H1 (cell line): ENCODE results near the gene RRP1B. TPM values are rescaled to one million over a fixed set of nuclear protein-coding genes. Genes with fewer than 3 reads are reported as not detected.

Experiments used
- CTCF ChIA-PET: fragments of 300-600 bp; sonication (Branson Sonifier 250); formaldehyde crosslinking; loops from one replicate; lab custom pipeline; 2021; ENCODE audit not compliant: partially characterized antibody; lab: Charles Lee
- POLR2A ChIA-PET: fragments of 300-600 bp; sonication (Branson Sonifier 250); formaldehyde crosslinking; loops from one replicate; lab custom pipeline; 2021; ENCODE audit warnings: inconsistent platforms; ENCODE audit not compliant: partially characterized antibody; lab: Charles Lee
- DNase-seq, 2 experiments: peaks; one replicate each; pipeline versions ENCODE4 v3.0.0 to v3.0.0-alpha.2; 2010 to 2022; ENCODE audit warnings: low spot score in 2 of 2, low read depth in 1 of 2, mixed read lengths in 1 of 2
- FAIRE-seq: peaks from 2 replicates; lab custom pipeline; 2011; peaks lifted over from hg19 to GRCh38; lab: Jason Lieb, UNC
- H2AFZ ChIP-seq: 2 replicates; pipeline ENCODE4 v1.8.1; 2012; ENCODE audit warnings: low read length, inconsistent platforms
- H2AK5ac ChIP-seq: 2 replicates; pipeline ENCODE4 v1.6.1; 2013; ENCODE audit warnings: low read depth, low read length
- H2BK120ac ChIP-seq: replicated peaks from 2 replicates; pipeline ENCODE3; 2013; ENCODE audit warnings: low read depth, low read length, inconsistent platforms
- H2BK12ac ChIP-seq: 2 replicates; pipeline ENCODE4 v1.6.1; 2013; ENCODE audit warnings: low read depth, low read length
- H2BK15ac ChIP-seq: 2 replicates; pipeline ENCODE4 v1.6.1; 2013; ENCODE audit warnings: low read length
- H2BK20ac ChIP-seq: 2 replicates; pipeline ENCODE4 v1.6.1; 2013; ENCODE audit warnings: low read length
- H2BK5ac ChIP-seq: 2 replicates; pipeline ENCODE4 v1.6.1; 2013; ENCODE audit warnings: low read depth, low read length
- H3K14ac ChIP-seq: 2 replicates; pipeline ENCODE4 v1.6.1; 2013; ENCODE audit warnings: inconsistent platforms; ENCODE audit not compliant: insufficient read length
- H3K18ac ChIP-seq: 2 replicates; pipeline ENCODE4 v1.6.1; 2013; ENCODE audit warnings: low read length; ENCODE audit errors: extremely low read depth
- H3K23ac ChIP-seq: 2 replicates; pipeline ENCODE4 v1.6.1; 2013; ENCODE audit warnings: inconsistent platforms; ENCODE audit not compliant: insufficient read length
- H3K23me2 ChIP-seq: 2 replicates; pipeline ENCODE4 v1.6.1; 2013; ENCODE audit warnings: low read depth, low read length
- H3K27ac ChIP-seq: 2 replicates; pipeline ENCODE4 v1.6.1; 2011; ENCODE audit warnings: low read depth, low read length, inconsistent platforms
- H3K27me3 ChIP-seq, 4 experiments: replicated peaks in 1 of 4; 1 replicate in 1 of 4; 2 replicates in 3 of 4; pipeline versions ENCODE4 v1.6.1 to v1.8.1; 2011 to 2013; ENCODE audit warnings: low read length in 3 of 4, mild to moderate bottlenecking in 3 of 4, inconsistent platforms in 2 of 4, mixed read lengths in 2 of 4, moderate library complexity in 1 of 4; ENCODE audit not compliant: control insufficient read depth in 3 of 4, insufficient read depth in 3 of 4; ENCODE audit errors: extremely low read depth in 1 of 4
- H3K36me3 ChIP-seq, 4 experiments: 2 replicates each; pipeline versions ENCODE4 v1.6.1 to v1.8.1; 2011 to 2013; ENCODE audit warnings: mild to moderate bottlenecking in 4 of 4, low read length in 3 of 4, moderate library complexity in 2 of 4, control low read depth in 1 of 4, inconsistent platforms in 1 of 4; ENCODE audit not compliant: insufficient read depth in 4 of 4, control insufficient read depth in 2 of 4
- H3K4ac ChIP-seq: replicated peaks from 2 replicates; pipeline ENCODE3; 2013; ENCODE audit warnings: low read length, low read depth, mixed read lengths, inconsistent platforms; ENCODE audit not compliant: insufficient read length
- H3K4me1 ChIP-seq, 4 experiments: replicated peaks in 1 of 4; 1 replicate in 1 of 4; 2 replicates in 3 of 4; pipeline versions ENCODE4 v1.6.1 to v1.8.1; 2011 to 2013; ENCODE audit warnings: low read length in 3 of 4, inconsistent platforms in 2 of 4, mixed read lengths in 1 of 4; ENCODE audit not compliant: insufficient read depth in 4 of 4, control insufficient read depth in 3 of 4
- H3K4me2 ChIP-seq, 2 experiments: 2 replicates each; pipeline versions ENCODE4 v1.6.1 to v1.8.1; 2011 to 2013; ENCODE audit warnings: low read depth in 2 of 2, low read length in 2 of 2, control low read depth in 1 of 2, inconsistent platforms in 1 of 2, mild to moderate bottlenecking in 1 of 2; ENCODE audit not compliant: insufficient read depth in 1 of 2
- H3K4me3 ChIP-seq, 4 experiments: fragments of 200-600, 300-600 bp in 1 of 4; sonication (generic), shearing (Covaris generic), sonication (Bioruptor Twin) in 1 of 4; 2 replicates each; pipeline versions ENCODE4 v1.5.1 to v1.8.1; 2011 to 2016; ENCODE audit warnings: low read length in 4 of 4, low read depth in 3 of 4, control low read depth in 2 of 4, inconsistent platforms in 2 of 4, mild to moderate bottlenecking in 2 of 4, mixed read lengths in 1 of 4, moderate library complexity in 1 of 4; ENCODE audit not compliant: insufficient read depth in 2 of 4; ENCODE audit errors: extremely low read depth in 1 of 4
- H3K56ac ChIP-seq: replicated peaks from 2 replicates; pipeline ENCODE3; 2013; ENCODE audit warnings: low read depth, mild to moderate bottlenecking, mixed read lengths, low read length, inconsistent platforms; ENCODE audit not compliant: insufficient read length
- H3K79me1 ChIP-seq: 2 replicates; pipeline ENCODE4 v1.6.1; 2013; ENCODE audit warnings: low read depth, low read length, control low read depth
- H3K79me2 ChIP-seq, 2 experiments: 2 replicates each; pipeline versions ENCODE4 v1.6.1 to v1.8.1; 2012 to 2013; ENCODE audit warnings: low read length in 2 of 2, mild to moderate bottlenecking in 2 of 2, inconsistent platforms in 1 of 2; ENCODE audit not compliant: insufficient read depth in 2 of 2, control insufficient read depth in 1 of 2
- H3K9ac ChIP-seq, 4 experiments: replicated peaks in 1 of 4; 1 replicate in 1 of 4; 2 replicates in 3 of 4; pipeline versions ENCODE4 v1.6.1 to v1.8.1; 2011 to 2013; ENCODE audit warnings: low read depth in 3 of 4, low read length in 3 of 4, control low read depth in 2 of 4, mild to moderate bottlenecking in 2 of 4, moderate library complexity in 2 of 4, inconsistent platforms in 1 of 4; ENCODE audit errors: extremely low read depth in 1 of 4
- H3K9me3 ChIP-seq, 2 experiments: 2 replicates each; pipeline versions ENCODE4 v1.6.1 to v1.8.1; 2012 to 2013; ENCODE audit warnings: mild to moderate bottlenecking in 2 of 2, moderate library complexity in 2 of 2, control low read depth in 1 of 2, inconsistent platforms in 1 of 2, low read depth in 1 of 2, low read length in 1 of 2, mixed read lengths in 1 of 2; ENCODE audit not compliant: insufficient read depth in 2 of 2
- H4K20me1 ChIP-seq, 2 experiments: replicated peaks in 1 of 2; 2 replicates each; pipeline versions ENCODE3 to v1.8.1; 2011 to 2013; ENCODE audit warnings: inconsistent platforms in 2 of 2, low read length in 2 of 2, mild to moderate bottlenecking in 1 of 2; ENCODE audit not compliant: insufficient read depth in 2 of 2, control insufficient read depth in 1 of 2
- H4K5ac ChIP-seq: 2 replicates; pipeline ENCODE4 v1.6.1; 2013; ENCODE audit warnings: low read length, low read depth, mixed read lengths, inconsistent platforms; ENCODE audit not compliant: insufficient read length
- H4K8ac ChIP-seq: 2 replicates; pipeline ENCODE4 v1.8.0; 2013; ENCODE audit warnings: mild to moderate bottlenecking, moderate library complexity, low read length, inconsistent platforms; ENCODE audit not compliant: insufficient read depth; ENCODE audit errors: extremely low read depth
- H4K91ac ChIP-seq: replicated peaks from 2 replicates; pipeline ENCODE3; 2013; ENCODE audit warnings: low read length, mixed read lengths, inconsistent platforms; ENCODE audit not compliant: insufficient read length
- EGR1 ChIP-seq: IDR thresholded peaks from 2 replicates; pipeline ENCODE4 v1.6.1; 2011; ENCODE audit warnings: low read depth, low read length, borderline replicate concordance
- NRF1 ChIP-seq: IDR thresholded peaks from 2 replicates; pipeline ENCODE4 v1.6.1; 2011; ENCODE audit warnings: mild to moderate bottlenecking, low read depth, low read length, improper control_type of control experiment
- RFX5 ChIP-seq: IDR thresholded peaks from 2 replicates; pipeline ENCODE4 v1.6.1; 2011; ENCODE audit warnings: low read depth, low read length, improper control_type of control experiment, borderline replicate concordance
- RNF2 ChIP-seq: fragments of 200-900, 300-1000 bp; sonication (generic); IDR thresholded peaks from 2 replicates; pipeline ENCODE4 v1.7.1; 2016; ENCODE audit warnings: borderline replicate concordance, low read depth, mild to moderate bottlenecking, antibody characterized with exemption, low read length; ENCODE audit not compliant: poor library complexity, severe bottlenecking; ENCODE audit errors: missing control alignments
- SUZ12 ChIP-seq: fragments of 200-600 bp; sonication (generic); IDR thresholded peaks from 2 replicates; pipeline ENCODE4 v1.6.1; 2012; ENCODE audit warnings: mild to moderate bottlenecking, inconsistent platforms, low read length, moderate library complexity, mixed read lengths
- WGBS, 2 experiments: shearing (Covaris generic) in 1 of 2; methylation state at CpG; one replicate each; pipeline versions ENCODE4 v1.1.6 to v1.1.7; 2013 to 2015; ENCODE audit warnings: low lambda C conversion rate in 2 of 2, mixed read lengths in 2 of 2, inconsistent platforms in 1 of 2, low coverage in 1 of 2, missing lambda C conversion rate in 1 of 2; ENCODE audit not compliant: insufficient replicate concordance in 2 of 2, insufficient coverage in 1 of 2, insufficient read length in 1 of 2; ENCODE audit errors: extremely low coverage in 1 of 2, missing lambda C conversion rate in 1 of 2; 5-methylcytosine and 5-hydroxymethylcytosine counted together
- polyA plus RNA-seq, 7 experiments: library from polyadenylated mRNA; depleted of rRNA in 3 of 7; stranded (reverse) in 5 of 7; unstranded in 2 of 7; fragments of >200 nt in 5 of 7; fragments of 200-250 nt in 2 of 7; gene quantifications; 1 replicate in 5 of 7; 2 replicates in 1 of 7; 4 replicates in 1 of 7; pipeline versions ENCODE4 v1.2.1 to v1.2.3, GENCODE V29; 2011 to 2013; ENCODE audit warnings: missing spikeins in 2 of 7, mixed read lengths in 2 of 7
- total RNA-seq: library from RNA; stranded (reverse); fragmentation: NEBNext Ultra II Directional; extraction: Animal tissue kit (Norgen Biotek cat#: 25700); gene quantifications from 2 replicates; pipeline ENCODE4 v1.2.1, GENCODE V29; 2021

RRP1B gene
- total and polyA plus RNA-seq, 2 of the 8 experiments (the other 6 are each of a cell fraction or from before 2014, with no cell fraction given) = 25.8 to 97.3 TPM

GRCh38 chr21:43719748-43720538 is 60.6 kb downstream of the RRP1B start:
- Histone ChIP-seq H3K4ac (no peak overlapping the region), H4K5ac (no peak overlapping the region), H2BK120ac (no peak overlapping the region), H2AK5ac (peak overlapping the region; percentile 94; the same call in 1 of the 2 replicates), H3K56ac (peak overlapping the region; percentile 73), H2BK12ac (peak overlapping the region; percentile 50; the same call in 1 of the 2 replicates), H3K79me2 (peaks cover 14 to 35% of the 10 kb centered on the region in 2 experiments; a peak in 3 of 4 replicates), H4K8ac (peak overlapping the region; percentile 91; the same call in 1 of the 2 replicates), H3K4me1 (peaks cover 0 to 21% (median 14%) of the 10 kb centered on the region in 4 experiments; a peak in 6 of 7 replicates), H2BK5ac (no peak overlapping the region; the same call in 1 of the 2 replicates), H3K79me1 (peaks cover 15% of the 10 kb centered on the region), H3K23ac (no peak overlapping the region), H3K27ac (no peak overlapping the region), H3K9me3 (no peaks in the 10 kb centered on the region), H3K4me2 (peak overlapping the region; percentile 75 to 98), H2AFZ (no peak overlapping the region), H3K4me3 (peak overlapping the region; percentile 60 to 90 (median 80)), H3K18ac (peak overlapping the region; percentile 71), H3K27me3 (peaks cover 0 to 10% (median 7%) of the 10 kb centered on the region in 4 experiments; a peak in 4 of 7 replicates), H2BK20ac (no peak overlapping the region), H3K14ac (no peak overlapping the region), H3K23me2 (peaks cover 16% of the 10 kb centered on the region; the same call in 1 of the 2 replicates), H4K91ac (peak overlapping the region; percentile 61), H2BK15ac (no peak overlapping the region; the same call in 1 of the 2 replicates), H3K9ac (peak overlapping the region; percentile 44 to 95 (median 74)), H4K20me1 (peaks cover 8 to 22% of the 10 kb centered on the region in 2 experiments), H3K36me3 (no peaks in the 10 kb centered on the region)
- POLR2A ChIA-PET = interaction anchor here (0.7 to 3.6 kb wide), 11 partner anchors 10 to 61 kb away, joined by 3 to 41 read pairs (median 3); partner anchors contain the start of genes HSF2BP and RRP1B
- 20% methylated on average over 43 of the region's 49 CpGs; no CpG with 5 or more reads in 1 of the 2 experiments for WGBS, 2 experiments
- DNase-seq (no peak), FAIRE-seq (no peak)
- no peak for TF ChIP-seq EGR1
- TF ChIP-seq RNF2 = peak; percentile 10
- 0 out of 2 replicates have a peak, but pooled peaks have one; percentile 16 for TF ChIP-seq SUZ12
- no peak for TF ChIP-seq NRF1
- TF ChIP-seq RFX5 = no peak
- CTCF ChIA-PET = interaction anchor here (0.5 to 2.2 kb wide), 5 partner anchors 8 to 970 kb away, joined by 3 to 12 read pairs (median 6); no protein-coding TSS in a partner anchor
